HepG2 (cell line): ENCODE results near the gene PLCB1. TPM values are rescaled to one million over a fixed set of nuclear protein-coding genes. Genes with fewer than 3 reads are reported as not detected.

Experiments used
- BCL3 ChIP-seq: sonication (generic); formaldehyde crosslinking; IDR thresholded peaks from 2 replicates; pipeline ENCODE4 v1.5.1; 2020; ENCODE audit warnings: mild to moderate bottlenecking, missing genetic modification reagents, moderate library complexity
- CCDC6 ChIP-seq: sonication (generic); formaldehyde crosslinking; IDR thresholded peaks from 2 replicates; pipeline ENCODE4 v1.8.1; 2022; ENCODE audit warnings: mild to moderate bottlenecking, missing genetic modification reagents, moderate library complexity
- RXRB ChIP-seq: IDR thresholded peaks from 2 replicates; pipeline ENCODE4 v1.6.1; 2016; ENCODE audit warnings: borderline replicate concordance, missing genetic modification reagents, missing compliant biosample characterization
- SATB2 ChIP-seq: sonication (generic); formaldehyde crosslinking; IDR thresholded peaks from 2 replicates; pipeline ENCODE4 v1.5.0; 2020; ENCODE audit warnings: missing genetic modification reagents
- SCMH1 ChIP-seq: sonication (generic); formaldehyde crosslinking; IDR thresholded peaks from 2 replicates; pipeline ENCODE4 v1.9.0; 2021; ENCODE audit warnings: missing genetic modification reagents, mild to moderate bottlenecking, borderline replicate concordance
- ZBTB3 ChIP-seq: sonication (generic); formaldehyde crosslinking; IDR thresholded peaks from 2 replicates; pipeline ENCODE4 v1.4.0; 2020; ENCODE audit warnings: low read depth, mild to moderate bottlenecking, moderate library complexity, missing genetic modification reagents, borderline replicate concordance
- ZNF180 ChIP-seq: sonication (generic); formaldehyde crosslinking; IDR thresholded peaks from 2 replicates; pipeline ENCODE4 v1.4.0; 2020; ENCODE audit warnings: low read depth, missing genetic modification reagents, borderline replicate concordance
- ZNF207 ChIP-seq: fragments of 450-650 bp; IDR thresholded peaks from 2 replicates; pipeline ENCODE4 v1.6.1; 2016; ENCODE audit warnings: antibody characterized with exemption, borderline replicate concordance
- ZNF281 ChIP-seq: sonication (generic); formaldehyde crosslinking; IDR thresholded peaks from 2 replicates; pipeline ENCODE4 v1.4.0; 2020; ENCODE audit warnings: missing genetic modification reagents, borderline replicate concordance
- ZNF543 ChIP-seq: sonication (generic); formaldehyde crosslinking; IDR thresholded peaks from 2 replicates; pipeline ENCODE4 v1.4.0; 2020; ENCODE audit warnings: mild to moderate bottlenecking, missing genetic modification reagents
- ZNF83 ChIP-seq: sonication (generic); formaldehyde crosslinking; IDR thresholded peaks from 2 replicates; pipeline ENCODE4 v1.4.0; 2020; ENCODE audit warnings: missing genetic modification reagents, mild to moderate bottlenecking, borderline replicate concordance
- polyA plus RNA-seq, 8 experiments: library from polyadenylated mRNA; depleted of rRNA in 3 of 8; stranded (reverse) in 7 of 8; unstranded in 1 of 8; fragments of >200 nt; fragmentation: Illumina TruSeq in 4 of 8; extraction: Trizol in 4 of 8; gene quantifications; 2 replicates each; pipeline versions ENCODE4 v1.2.1 to v1.2.3, GENCODE V29; 2011 to 2016; ENCODE audit warnings: low read depth in 4 of 8, missing spikeins in 1 of 8, mixed read lengths in 1 of 8; ENCODE audit not compliant: insufficient read depth in 1 of 8
- total RNA-seq, 5 experiments: library from RNA; depleted of rRNA; stranded (reverse); fragments of >200 nt; fragmentation: Illumina TruSeq; extraction: Trizol; gene quantifications; 2 replicates each; pipeline ENCODE4 v1.2.3, GENCODE V29; 2016; ENCODE audit warnings: low read depth in 1 of 5
- TF ChIP-seq, protein P1 (sequence below): sonication (generic); formaldehyde crosslinking; IDR thresholded peaks from 2 replicates; pipeline ENCODE4 v1.8.0; 2022; ENCODE audit warnings: mild to moderate bottlenecking, missing genetic modification reagents; ENCODE audit not compliant: insufficient replicate concordance
- TF ChIP-seq, protein P2 (sequence below): sonication (generic); formaldehyde crosslinking; IDR thresholded peaks from 2 replicates; pipeline ENCODE4 v1.4.0; 2020; ENCODE audit warnings: missing genetic modification reagents, borderline replicate concordance
- TF ChIP-seq, protein P3 (sequence below): IDR thresholded peaks from 2 replicates; pipeline ENCODE4 v1.6.1; 2016

The PLCB1 gene
- total and polyA plus RNA-seq, 2 of the 13 experiments (the other 11 are each of a cell fraction or from before 2014, with no cell fraction given), result 42.4 to 55.9 TPM

GRCh38 chr20:8190043-8190880, 58.2 kb downstream of the PLCB1 start (continued):
- TF ChIP-seq, protein P1, sequence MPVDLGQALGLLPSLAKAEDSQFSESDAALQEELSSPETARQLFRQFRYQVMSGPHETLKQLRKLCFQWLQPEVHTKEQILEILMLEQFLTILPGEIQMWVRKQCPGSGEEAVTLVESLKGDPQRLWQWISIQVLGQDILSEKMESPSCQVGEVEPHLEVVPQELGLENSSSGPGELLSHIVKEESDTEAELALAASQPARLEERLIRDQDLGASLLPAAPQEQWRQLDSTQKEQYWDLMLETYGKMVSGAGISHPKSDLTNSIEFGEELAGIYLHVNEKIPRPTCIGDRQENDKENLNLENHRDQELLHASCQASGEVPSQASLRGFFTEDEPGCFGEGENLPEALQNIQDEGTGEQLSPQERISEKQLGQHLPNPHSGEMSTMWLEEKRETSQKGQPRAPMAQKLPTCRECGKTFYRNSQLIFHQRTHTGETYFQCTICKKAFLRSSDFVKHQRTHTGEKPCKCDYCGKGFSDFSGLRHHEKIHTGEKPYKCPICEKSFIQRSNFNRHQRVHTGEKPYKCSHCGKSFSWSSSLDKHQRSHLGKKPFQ, result peak; percentile 87
- TF ChIP-seq ZNF281 (no peak), CCDC6 (CRISPR knock-in tag) (0 out of 2 replicates have a peak, but pooled peaks have one; percentile 30), ZNF207 (no peak), ZNF180 (CRISPR knock-in tag) (no peak), ZNF543 (CRISPR knock-in tag) (no peak), ZNF83 (no peak), SCMH1 (CRISPR knock-in tag) (no peak), RXRB (CRISPR knock-in tag) (peak; percentile 93), BCL3 (CRISPR knock-in tag) (no peak), SATB2 (CRISPR knock-in tag) (no peak), ZBTB3 (CRISPR knock-in tag) (0 out of 2 replicates have a peak, but pooled peaks have one; percentile 3)
- TF ChIP-seq, protein P2, sequence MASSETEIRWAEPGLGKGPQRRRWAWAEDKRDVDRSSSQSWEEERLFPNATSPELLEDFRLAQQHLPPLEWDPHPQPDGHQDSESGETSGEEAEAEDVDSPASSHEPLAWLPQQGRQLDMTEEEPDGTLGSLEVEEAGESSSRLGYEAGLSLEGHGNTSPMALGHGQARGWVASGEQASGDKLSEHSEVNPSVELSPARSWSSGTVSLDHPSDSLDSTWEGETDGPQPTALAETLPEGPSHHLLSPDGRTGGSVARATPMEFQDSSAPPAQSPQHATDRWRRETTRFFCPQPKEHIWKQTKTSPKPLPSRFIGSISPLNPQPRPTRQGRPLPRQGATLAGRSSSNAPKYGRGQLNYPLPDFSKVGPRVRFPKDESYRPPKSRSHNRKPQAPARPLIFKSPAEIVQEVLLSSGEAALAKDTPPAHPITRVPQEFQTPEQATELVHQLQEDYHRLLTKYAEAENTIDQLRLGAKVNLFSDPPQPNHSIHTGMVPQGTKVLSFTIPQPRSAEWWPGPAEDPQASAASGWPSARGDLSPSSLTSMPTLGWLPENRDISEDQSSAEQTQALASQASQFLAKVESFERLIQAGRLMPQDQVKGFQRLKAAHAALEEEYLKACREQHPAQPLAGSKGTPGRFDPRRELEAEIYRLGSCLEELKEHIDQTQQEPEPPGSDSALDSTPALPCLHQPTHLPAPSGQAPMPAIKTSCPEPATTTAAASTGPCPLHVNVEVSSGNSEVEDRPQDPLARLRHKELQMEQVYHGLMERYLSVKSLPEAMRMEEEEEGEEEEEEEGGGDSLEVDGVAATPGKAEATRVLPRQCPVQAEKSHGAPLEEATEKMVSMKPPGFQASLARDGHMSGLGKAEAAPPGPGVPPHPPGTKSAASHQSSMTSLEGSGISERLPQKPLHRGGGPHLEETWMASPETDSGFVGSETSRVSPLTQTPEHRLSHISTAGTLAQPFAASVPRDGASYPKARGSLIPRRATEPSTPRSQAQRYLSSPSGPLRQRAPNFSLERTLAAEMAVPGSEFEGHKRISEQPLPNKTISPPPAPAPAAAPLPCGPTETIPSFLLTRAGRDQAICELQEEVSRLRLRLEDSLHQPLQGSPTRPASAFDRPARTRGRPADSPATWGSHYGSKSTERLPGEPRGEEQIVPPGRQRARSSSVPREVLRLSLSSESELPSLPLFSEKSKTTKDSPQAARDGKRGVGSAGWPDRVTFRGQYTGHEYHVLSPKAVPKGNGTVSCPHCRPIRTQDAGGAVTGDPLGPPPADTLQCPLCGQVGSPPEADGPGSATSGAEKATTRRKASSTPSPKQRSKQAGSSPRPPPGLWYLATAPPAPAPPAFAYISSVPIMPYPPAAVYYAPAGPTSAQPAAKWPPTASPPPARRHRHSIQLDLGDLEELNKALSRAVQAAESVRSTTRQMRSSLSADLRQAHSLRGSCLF, result peak; percentile 45; the same call in 1 of the 2 replicates
- TF ChIP-seq, protein P3, sequence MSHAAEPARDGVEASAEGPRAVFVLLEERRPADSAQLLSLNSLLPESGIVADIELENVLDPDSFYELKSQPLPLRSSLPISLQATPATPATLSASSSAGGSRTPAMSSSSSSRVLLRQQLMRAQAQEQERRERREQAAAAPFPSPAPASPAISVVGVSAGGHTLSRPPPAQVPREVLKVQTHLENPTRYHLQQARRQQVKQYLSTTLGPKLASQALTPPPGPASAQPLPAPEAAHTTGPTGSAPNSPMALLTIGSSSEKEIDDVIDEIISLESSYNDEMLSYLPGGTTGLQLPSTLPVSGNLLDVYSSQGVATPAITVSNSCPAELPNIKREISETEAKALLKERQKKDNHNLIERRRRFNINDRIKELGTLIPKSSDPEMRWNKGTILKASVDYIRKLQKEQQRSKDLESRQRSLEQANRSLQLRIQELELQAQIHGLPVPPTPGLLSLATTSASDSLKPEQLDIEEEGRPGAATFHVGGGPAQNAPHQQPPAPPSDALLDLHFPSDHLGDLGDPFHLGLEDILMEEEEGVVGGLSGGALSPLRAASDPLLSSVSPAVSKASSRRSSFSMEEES (CRISPR knock-in tag), result no peak
